HUDEP-2 (cell line): ENCODE measurements around the gene AP1M2.
A peak's percentile ranks its signal among the peaks of the same experiment; 100 is the strongest.

Source experiments
- DNase-seq, 76 experiments: peaks; one replicate each; lab custom pipeline; 2025; ENCODE audit not compliant: unreplicated experiment in 76 of 76; lab: John Stamatoyannopoulos, UW

AP1M2 gene

DNA sequence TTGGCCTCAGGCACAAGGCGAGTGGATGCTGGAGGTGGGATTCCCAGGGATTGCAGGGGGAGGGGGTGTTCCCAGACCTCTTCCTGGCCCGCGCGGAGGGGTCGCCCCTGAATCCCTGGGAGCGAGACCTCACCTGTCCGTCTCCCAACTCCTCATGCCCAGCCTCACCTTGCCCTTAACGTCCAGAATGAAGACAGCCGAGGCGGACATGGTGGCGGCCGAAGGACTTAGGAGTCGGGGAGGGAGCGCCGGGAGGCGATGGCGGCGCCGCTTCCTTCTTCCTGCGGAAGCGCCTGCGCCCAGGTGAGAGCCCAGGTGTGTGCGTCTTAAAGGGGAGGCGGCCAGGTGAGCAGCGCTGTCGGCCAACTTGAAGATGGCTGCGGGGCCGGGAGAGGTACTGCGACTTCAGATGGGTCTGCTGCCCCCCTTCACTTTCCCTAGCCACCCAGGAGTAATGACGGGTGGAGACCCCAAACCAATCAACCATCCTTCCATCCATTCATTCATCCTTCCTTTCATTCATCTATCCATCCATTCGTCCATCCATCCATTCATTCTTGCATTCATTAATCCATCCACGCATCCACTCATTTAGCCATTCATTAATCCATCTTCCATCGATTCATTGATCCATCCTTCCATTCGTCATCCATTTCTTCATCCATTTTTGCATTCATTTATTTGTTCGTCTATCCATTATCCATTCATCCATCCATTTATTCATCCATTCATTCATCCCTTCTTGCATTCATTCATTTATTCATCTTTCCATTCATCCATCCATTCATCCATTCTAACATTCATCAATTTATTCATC is at the start of gene AP1M2:
AP1M2 (minus strand) TSS at position 291 of the 817 bp plus-strand sequence; CDS start at position 210, 81 bp downstream.
- DNase-seq = no peak

GRCh38 chr19:10636304-10636972 is 49.3 kb upstream of the AP1M2 start:
- no peak for DNase-seq

DNA sequence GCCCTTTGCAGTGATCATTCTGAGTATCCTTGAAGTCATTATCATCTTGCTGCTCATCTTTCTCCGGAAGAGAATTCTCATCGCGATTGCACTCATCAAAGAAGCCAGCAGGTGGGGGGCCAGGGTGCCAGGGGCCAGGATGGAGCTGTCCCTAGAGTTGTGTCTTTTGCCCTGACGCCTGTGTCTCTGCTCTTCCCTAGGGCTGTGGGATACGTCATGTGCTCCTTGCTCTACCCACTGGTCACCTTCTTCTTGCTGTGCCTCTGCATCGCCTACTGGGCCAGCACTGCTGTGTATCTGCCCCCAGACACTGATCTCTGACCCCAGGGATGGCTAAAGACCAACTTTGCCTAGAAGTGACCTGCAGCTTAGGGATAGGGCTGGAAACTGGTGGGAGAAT is 47.9 kb upstream of the AP1M2 start:
- no peak for DNase-seq

DNA sequence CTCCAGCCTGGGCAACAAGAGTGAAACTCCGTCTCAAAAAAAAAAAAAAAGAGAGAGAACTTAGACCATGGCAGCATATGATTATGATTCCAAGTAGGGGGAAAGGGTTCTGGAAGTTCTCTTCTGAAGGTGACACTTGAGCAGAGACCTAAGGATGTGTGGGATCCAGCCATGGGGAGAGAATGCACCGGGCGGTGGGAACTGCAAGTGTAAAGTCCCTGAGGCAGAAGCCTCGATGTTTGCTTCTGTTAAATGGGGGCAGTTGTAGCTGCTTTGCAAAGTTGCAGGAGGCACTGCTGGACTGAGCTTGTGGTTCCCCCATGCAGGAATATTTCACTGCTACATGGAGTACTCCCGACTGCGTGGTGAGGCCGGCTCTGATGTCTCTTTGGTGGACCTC is 47.3 kb upstream of the AP1M2 start:
- no peak for DNase-seq

DNA sequence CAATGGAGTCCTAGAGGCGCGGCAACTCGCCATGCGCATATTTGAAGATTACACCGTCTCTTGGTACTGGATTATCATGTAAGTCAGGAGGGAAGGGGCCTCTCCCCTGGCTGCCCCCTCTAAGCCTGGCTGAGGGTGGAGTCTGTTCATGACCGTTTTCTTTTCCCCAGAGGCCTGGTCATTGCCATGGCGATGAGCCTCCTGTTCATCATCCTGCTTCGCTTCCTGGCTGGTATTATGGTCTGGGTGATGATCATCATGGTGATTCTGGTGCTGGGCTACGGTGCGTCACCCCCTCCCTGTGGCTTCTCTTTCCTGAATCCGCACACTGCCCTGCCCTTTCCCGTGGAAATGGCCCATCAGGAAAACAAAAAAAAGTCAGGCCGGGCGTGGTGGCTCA is 44.8 kb upstream of the AP1M2 start:
- no peak for DNase-seq

- DNase-seq = no peak
These were observed 38.6 kb upstream of the AP1M2 start for GRCh38 chr19:10625762-10626138.

- DNase-seq = peak in 4 of 76 experiments; percentile 19 to 48 (median 26)
These were observed 38.1 kb upstream of the AP1M2 start, which contains the start of gene SLC44A2 for GRCh38 chr19:10625003-10625761. TSS of gene SLC44A2 (plus strand) at chr19:10625553. CDS start at chr19:10625634, 81 bp downstream.

- no peak for DNase-seq
These were observed 37.5 kb upstream of the AP1M2 start for GRCh38 chr19:10624585-10624984.

DNA sequence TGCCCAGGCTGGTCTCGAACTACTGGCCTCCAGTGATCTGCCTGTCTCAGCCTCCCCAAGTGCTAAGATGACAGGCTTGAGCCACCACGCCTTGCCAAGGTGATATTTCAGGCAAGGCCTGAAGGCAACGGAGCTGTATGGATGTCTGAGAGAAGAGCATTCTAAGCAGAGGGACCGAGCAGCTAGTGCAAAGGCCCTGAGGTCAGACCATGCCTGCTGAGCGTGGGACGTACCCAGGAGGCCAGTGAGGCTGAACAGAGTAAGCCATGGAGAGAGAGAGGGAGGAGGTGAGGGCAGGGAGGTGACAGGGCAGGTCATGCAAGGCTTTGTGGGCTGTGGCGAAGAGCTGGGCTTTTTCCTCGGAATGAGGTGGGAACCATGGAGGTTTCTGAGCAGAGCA is 34.9 kb upstream of the AP1M2 start:
- DNase-seq = no peak

DNA sequence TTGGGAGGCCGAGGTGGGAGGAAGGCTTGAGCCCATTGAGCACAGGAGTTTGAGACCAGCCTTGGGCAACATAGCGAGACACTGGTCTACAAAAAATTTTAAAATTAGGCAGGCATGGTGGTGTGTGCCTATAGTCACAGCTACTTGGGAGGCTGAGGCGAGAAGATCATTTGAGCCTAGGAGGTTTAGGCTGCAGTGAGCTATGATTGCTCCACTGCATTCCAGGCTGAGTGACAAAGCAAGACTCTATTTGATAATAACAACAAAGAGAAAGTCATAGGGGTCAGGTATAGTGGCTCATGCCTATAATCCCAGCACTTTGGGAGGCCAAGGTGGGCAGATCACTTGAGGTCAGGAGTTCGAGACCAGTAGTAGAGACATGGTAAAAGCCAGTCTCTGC is 33.7 kb upstream of the AP1M2 start:
- no peak for DNase-seq

DNA sequence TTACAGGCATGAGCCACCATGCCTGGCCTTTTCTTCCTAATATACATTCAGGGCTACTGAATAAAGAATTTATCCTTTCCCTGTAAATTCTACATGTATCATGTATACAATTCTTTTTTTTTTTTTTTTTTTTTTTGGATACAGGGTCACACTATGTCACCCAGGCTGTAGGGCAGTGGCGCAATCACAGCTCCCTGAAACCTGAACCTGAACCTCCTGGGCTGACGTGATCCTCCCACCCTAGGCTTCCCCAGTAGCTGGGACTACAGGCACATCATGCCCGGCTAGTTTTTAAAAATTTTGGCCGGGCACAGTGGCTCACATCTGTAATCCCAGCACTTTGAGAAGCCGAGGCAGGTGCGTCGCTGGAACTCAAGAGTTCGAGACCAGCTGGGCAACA is 31.7 kb upstream of the AP1M2 start:
- DNase-seq = no peak

DNA sequence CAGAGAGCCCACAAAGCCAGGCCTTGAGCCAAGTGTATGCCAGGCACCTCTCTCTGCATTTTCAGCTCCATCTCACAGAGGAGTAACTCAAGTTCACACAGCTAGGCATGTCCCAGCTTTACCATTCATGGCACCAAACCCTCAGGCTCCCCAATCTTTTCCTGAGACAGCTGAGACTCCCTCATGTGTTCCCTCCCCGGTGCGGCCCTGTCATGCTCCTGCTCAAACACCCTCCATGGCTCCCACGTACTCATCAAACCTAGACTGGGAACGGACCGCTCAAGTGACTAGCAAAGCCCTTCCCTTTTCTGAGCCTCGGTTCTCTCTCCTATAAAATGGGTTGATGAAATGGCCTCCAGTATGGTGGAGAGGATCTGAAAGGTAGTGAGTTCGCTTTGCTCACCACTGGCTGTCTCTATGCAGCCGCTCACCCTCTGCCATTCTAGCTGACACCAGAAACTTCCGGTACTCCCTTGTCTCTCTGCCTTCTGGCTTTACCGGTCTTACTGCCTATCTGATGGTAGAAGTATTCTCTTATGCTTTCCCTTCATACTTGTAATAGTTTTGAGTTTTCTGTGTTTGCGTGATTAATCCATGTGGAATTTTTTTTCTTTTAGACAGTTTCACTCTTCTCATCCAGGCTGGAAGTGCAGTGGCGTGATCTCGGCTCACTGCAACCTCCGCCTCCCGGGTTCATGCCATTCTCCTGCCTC is 30.5 kb upstream of the AP1M2 start:
- DNase-seq = peak in 17 of 76 experiments; percentile 44 to 97 (median 72)

GRCh38 chr19:10615429-10616023 is 28.4 kb upstream of the AP1M2 start:
- no peak for DNase-seq

GRCh38 chr19:10612499-10613119 is 25.5 kb upstream of the AP1M2 start:
- DNase-seq = peak in 75 of 76 experiments; percentile 43 to 98 (median 84)

- peak in 1 of 76 experiments; percentile 52 for DNase-seq
These were observed 24.8 kb upstream of the AP1M2 start for GRCh38 chr19:10611907-10612306.

DNA sequence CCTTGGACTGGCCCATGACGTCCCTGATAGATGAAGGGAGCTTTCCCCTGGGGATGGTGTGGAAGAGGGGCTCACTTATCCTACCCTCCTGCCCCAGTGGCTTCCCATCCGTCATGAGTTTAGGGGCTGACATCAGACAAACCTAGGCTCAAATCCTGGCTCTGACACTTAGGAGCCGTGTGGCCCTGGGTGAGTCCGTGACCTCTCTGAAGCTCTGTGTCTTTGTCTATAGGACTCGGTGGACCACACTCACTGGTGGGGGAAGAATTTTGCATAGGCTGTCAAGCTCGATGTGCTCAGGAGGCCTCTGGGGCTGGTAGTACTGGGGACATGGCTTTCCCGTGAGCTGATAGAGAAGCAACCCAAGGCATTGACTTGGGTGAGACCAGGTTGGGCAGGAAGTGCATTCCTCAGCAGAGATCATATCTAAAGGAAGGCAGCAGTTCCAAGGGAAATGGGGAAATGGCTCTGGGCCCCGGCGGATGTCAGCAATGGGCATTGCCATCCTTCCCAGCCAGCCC is 17.4 kb upstream of the AP1M2 start:
- peak in 8 of 76 experiments; percentile 17 to 55 (median 37) for DNase-seq

GRCh38 chr19:10603873-10604459 is 16.9 kb upstream of the AP1M2 start:
- peak in 6 of 76 experiments; percentile 16 to 53 (median 34) for DNase-seq

- DNase-seq = peak in 43 of 76 experiments; percentile 20 to 72 (median 46)
These were observed 16.2 kb upstream of the AP1M2 start for GRCh38 chr19:10603084-10603872.
